OCI-M2 (cell line): Measurements from ENCODE around the gene NCOR1.

Experiments
- DNase-seq: peaks from one replicate; lab custom pipeline; 2025; ENCODE audit not compliant: unreplicated experiment; lab: John Stamatoyannopoulos, UW

NCOR1 gene

DNA sequence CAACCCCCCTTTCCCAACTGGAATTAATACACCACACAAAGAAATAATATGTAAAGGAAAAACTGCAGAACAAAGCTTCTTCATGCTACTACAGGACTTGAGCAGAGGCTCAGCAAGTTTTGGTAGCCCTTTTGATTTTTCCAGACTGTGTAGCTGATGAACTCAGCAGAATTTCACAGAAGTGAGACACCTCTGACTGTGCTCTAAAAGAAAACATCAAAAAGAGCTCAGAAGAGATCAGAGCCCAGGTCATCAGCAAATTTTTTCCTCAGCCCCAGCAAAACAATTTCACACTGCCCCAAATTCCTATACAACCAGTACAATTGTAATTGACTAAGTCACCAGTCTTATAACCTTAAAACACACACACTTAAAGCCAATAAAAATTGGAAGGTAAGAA is 177.7 kb downstream of the NCOR1 start:
- no peak for DNase-seq

DNA sequence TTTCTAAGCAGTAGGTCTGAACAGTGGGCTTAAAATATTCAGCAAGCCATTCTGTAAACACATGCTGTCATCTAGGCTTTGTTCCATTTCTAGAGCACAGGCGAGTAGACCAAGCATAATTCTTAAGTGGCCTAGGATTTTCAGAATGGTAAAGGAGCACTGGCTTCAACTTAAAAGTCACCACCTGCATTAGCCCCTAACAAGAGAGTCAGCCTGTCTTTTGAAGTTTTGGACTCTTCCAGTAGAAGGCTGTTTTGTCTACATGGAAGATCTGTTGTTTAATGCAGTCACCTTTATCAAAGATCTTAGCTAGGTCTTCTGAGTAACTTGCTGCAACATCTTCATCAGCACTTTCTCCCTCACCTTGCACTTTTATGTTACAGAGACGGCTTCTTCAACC is 179.1 kb downstream of the NCOR1 start:
- no peak for DNase-seq

DNA sequence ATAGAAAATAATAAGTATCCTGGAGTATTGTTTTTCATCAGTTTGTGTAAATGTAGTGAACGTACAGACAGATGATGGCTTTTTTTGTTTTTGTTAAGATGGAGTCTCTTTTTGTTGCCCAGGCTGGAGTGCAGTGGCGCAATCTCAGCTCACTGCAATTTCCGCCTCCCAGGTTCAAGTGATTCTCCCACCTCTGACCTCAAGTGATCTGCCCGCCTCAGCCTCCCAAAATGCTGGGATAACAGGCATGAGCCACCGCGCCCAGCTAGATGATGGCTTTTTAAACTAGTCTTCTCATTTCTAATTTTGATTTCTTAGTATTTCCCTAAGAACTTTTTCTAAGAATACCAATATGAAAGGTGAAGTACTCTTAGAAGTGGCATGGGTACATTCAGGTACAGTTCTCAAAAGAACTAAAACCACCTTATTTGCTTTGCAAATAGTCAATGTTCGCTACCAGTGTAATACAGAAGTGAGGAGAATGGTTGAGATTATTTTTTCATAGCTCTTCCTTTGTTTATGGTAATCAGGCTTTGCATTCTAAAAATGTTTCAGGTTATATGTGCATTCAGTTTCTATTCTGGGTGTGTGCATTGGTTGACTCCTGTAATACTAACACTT is 181.5 kb downstream of the NCOR1 start:
- DNase-seq = no peak

DNA sequence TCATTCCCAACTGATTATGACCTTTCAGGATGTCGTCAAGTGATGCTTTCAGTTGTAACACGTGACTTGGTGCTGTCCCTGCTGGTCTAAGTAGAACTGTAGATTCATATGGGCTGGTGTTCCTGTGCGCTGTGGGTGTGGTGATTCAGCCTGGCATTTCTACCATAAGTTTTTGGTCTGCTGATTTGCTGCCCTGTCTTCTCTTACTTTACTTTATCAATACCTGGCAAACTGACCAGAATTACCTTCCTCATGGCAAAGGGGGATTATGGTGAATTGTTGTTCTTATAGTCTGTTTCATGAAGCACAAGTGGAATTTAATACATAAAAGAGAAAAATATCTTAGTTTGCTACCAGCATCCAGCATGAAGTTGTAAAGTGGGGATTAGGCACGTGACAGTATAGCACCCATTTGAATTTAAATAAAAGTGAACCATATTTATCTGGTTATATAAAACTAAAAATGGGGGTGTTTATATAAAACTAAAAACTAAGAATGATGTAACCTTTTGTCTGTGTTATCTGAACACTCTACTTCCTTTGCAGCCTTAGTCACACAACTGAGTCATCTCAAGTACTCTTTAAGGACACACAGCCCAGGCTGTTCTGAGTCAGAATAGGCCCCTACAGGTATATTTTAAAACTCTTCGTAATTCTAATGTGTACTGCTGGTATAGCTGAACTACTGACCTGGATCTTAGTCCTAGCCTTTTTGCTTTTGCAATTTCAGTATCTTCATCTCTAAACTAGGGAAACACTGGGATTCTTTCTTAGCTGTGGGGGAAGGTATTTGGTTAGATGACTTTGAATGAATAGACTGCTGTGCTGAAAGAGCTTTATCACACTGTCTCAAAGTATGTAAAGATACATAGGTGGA is 187.4 kb downstream of the NCOR1 start:
- no peak for DNase-seq

DNA sequence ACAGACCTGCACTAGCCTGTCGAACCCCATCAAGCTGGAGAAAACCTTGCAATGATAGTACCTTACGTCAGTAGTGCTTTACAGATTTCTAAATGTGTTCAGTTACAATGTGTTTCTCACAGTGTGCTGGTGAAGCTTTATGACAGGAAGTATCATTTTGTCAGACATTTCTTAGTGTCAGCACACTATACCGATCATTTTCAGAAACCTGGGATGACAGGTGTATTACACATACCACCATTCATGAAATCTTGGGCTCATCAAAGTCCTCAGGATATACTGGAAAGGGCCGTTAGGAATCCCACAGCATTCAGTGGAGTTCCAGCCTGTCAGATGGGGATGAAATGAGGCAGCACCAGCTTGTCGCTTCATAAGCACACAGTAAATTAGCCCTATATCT is 188.4 kb downstream of the NCOR1 start:
- DNase-seq = no peak

DNA sequence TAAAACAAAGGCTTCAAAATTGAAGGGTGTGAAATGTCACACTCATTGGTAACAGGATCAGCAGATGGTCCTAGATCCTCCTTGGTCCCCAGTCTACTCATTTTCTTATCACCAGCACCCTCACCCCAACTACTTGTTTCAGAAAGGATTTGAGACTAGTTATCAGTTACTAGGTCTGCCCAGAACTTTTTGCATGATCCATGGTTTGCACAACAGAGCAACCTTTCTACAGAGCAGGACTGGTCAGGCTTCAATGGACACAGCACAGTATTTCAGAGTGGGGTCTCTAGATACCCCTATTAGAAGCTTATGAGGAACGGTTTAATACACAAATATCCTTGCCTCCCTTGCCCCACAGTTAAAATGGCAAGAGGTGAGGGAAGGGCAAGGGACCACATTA is 190.1 kb downstream of the NCOR1 start:
- DNase-seq = no peak

DNA sequence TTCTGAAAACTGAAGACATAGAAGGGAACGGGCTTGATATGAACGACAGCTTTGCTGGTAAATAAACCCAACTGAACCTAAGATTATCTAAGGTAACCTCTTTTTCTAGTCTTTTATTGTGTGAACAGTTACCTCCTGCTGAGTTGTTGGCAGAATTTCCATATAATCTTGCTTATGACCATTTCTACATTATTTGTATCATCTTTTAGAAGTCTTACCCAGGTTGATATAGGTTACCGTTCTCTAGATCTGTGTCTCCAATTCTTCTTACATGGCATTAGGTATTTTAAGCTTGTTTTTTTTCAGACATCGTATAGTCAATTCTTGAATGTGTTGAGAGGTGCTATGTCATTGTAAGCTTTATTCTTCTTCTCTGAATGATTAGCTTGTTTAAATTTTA is 191.5 kb downstream of the NCOR1 start:
- no peak for DNase-seq

DNA sequence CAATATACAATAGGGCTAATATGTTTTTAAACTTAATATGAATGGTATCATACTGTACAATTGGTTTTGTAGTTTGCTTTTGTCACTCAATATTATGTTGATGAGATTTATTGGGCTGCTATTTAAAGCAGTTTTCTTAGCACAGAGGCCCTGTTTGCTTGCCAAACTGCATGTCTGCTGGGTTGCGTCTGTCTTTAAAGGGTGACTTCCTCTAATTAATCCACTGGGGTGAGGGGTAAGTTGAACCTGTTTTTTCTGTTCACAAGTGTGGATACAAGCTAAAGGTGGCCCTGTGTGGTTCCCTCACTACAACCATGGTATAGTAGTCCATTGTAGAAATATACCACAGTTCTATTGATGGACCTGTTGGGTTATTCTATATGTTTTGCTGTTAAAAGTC is 196.0 kb downstream of the NCOR1 start:
- DNase-seq = no peak

DNA sequence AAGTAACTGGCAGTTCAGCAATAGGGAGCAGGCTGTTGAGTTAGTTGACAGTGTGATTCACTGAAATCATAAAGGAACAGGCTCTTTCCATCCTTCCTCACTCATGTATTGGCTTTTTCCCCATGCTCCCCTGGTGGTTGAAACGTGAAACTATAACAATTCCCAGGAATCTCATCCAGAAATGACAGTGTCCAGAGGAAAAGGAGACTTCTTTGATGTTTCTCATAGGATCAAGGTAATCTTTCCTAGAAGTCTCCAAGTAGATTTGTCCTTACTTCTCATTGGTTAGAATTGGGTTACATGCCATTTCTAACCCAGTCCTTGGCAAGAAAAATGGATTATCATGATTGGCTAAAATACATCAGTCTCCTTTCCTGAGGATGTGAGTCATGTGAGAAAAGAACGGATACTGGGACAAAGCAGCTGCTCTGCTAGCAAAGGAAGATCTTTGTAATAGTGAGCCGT is 201.4 kb downstream of the NCOR1 start:
- DNase-seq = no peak

DNA sequence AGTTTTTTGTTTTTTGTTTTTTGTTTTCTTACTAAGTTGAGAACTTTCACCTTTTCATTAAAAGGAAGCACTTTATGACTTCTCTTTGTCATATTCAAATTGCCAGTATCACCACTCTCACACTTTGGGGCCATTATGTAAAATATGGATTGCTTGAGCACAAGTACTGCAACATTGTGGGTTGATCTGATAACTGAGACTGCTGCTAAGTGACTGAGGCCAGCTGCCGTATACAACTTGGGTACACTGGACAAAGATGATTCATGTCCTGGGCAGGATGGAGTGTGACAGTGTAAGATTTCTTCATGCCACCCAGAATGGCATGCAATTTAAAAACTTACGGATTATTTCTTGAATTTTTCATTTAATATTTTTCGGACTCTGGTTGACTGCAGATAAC is 207.9 kb downstream of the NCOR1 start:
- DNase-seq = no peak

DNA sequence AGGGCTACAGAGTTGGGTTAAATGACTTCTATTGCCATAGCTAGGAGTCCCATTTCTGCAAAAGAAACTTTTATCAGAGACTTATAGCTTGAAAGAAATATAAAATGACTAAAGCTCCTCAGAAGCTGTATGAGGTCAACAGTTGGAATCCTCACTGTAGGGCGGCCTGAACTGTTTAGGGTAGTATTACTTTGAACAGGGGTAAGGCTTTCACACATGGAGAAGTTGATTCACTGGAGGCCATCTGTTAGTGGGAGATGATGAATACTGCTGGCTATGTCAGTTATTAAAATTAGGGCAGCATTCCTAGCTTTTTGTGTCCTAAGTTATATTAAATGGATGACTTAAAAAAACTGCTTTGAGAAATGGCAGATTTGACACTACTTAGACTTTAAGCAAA is 209.7 kb downstream of the NCOR1 start:
- no peak for DNase-seq

DNA sequence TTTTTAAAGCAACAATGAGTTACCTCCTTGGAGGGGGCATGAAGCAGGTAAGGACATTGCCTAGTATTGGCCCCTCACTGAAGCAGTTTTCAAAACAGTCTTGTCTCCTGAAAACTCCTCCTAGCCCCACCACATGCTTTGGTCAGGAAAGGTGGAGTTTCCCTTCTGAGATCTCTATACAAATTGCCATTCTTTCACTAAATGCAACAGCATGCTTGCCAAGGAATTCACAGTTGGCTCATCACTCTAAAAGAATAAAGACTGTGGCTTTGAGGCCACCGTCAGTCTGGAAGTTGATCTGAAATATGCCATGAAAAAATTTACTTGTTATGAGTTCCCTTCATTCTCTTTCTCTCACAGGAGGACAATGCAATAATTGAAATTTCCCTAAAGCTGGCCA is 211.5 kb downstream of the NCOR1 start:
- DNase-seq = no peak

DNA sequence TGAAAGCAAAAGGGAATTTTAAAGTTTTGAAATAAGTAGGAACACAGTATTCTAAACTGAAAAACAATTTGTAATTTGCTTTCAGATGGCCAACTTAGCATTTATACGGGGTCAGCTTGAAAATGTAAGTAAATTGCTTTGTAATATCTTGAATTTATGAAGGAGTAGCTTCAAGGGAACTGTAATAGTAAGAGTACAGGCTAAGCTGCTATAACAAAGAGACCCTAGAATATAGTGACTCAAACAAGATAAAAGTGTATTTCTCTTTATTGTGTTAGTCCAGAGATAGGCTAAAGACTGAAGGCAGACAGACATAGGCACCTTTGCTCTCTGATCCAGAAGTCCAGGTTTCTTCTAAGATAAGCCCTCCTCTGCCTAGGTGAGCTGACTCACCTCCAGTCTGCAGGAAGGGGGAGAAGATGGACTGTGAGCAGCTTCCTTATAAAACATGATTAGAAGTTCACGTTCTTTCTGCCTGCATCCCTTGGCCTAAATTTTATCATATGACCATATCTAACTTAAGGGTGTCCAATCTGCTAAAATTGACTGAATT is 212.6 kb downstream of the NCOR1 start:
- no peak for DNase-seq

DNA sequence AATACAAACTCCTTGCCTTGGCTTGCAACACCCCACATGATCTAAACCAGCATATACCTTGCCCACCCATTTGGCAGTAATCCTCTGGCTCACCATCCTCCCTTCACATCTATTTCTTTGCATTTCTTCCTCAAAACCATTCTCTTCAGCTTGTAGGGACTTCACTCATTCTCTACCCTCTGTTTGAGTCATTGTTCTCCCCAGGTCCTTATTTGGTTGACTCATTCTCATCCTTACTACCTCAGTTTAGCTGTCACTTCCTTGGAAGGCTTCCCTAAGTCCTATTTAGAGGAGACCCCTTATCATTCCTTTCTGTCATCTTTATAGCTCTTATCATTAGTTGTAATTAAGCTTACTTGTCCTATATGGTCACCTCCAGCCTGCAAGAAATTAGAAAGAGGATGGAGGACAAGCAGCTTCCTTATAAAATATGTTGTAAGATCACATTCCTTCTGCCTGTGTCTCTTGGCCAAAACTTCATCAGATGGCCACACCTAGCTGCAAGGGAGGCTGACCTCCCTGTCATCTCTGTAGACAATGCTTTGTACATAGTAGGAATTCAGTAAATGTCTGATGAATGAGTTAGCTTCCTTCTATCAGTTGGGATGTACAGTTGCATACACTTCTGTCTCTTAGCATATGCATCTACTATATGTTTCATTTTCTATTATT is 214.0 kb downstream of the NCOR1 start:
- no peak for DNase-seq

DNA sequence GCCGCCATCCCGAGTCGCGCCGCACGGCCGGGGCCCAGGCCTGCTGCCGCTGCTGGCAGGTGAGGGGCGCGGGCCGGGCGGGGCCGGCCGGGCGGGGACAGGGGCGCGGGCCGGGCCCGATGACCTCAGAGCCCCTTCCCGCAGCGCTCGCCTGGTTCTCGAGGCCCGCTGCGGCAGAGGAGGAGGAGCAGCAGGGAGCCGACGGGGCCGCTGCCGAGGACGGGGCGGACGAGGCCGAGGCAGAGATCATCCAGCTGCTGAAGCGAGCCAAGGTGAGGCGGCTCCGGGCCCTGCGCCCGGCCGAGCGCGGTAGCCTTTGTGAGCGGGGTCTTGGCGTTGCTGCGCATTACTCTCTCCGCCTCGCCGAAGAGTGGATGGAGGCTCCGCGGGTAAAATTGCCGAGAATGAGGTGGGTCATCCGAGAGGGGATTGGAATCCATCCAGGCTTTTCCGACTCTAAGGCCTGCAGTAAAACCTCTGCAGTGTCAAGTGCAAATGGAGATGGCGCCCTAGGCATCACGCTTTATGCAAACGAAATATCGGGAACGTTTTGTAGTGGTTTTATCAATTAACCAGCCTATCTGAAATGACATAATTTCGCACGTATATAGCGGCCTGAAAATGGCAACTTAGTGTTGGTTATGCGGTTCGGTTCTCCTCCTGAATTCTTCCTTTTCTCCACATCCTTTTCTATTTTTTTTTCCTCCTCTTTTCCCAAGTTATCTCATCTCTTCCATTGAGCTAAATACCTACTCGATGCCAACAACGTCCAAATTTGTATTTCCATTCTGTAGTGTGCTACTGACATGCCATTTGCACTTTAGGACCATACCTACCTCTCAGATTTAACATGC is 215.1 kb downstream of the NCOR1 start:
- DNase-seq = no peak

DNA sequence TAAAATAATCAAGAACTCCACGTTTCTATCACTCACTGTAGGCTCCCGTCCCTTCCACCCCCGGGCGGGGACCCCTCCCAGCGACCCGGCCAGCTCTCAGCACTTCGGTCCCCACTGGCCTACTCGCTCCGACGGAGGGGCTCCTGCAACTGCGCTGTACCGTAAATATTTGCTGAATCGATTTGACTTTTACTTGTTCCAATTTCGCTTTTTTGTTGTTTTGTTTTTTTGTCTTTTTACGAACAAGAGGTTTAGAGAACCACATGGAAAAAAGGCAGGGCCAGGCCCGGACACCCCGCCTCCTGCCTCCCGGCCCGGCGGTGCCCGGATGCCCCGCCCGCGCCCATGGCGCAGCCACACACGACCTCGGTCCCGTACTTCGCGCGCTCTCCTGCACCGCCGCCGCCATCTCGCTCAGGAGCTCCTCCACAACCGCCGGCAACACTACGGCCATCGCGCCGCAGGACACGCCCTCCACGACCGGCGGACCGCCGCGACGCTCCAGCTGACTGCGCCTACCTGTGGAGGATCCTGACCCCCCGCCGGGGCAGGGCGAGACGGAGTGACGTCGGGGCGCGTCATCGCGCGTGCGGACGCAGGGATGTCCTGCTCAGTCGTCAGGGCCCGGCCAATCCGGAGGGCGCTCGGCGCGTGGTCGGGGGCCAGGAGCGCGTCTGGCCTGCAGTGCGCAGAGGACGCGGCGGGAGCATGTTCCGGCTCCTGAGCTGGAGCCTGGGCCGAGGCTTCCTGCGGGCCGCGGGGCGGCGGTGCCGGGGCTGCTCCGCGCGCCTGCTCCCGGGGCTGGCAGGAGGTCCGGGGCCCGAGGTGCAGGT is 216.0 kb downstream of the NCOR1 start, which contains the start of the genes TTC19 and ZSWIM7:
TTC19 (plus strand) TSS at position 684 of the 833 bp plus-strand sequence; CDS start at position 709, 25 bp downstream.
ZSWIM7 (minus strand) TSS at position 564 of the 833 bp plus-strand sequence; CDS start at position 454, 110 bp downstream.
- DNase-seq = peak; percentile 44

DNA sequence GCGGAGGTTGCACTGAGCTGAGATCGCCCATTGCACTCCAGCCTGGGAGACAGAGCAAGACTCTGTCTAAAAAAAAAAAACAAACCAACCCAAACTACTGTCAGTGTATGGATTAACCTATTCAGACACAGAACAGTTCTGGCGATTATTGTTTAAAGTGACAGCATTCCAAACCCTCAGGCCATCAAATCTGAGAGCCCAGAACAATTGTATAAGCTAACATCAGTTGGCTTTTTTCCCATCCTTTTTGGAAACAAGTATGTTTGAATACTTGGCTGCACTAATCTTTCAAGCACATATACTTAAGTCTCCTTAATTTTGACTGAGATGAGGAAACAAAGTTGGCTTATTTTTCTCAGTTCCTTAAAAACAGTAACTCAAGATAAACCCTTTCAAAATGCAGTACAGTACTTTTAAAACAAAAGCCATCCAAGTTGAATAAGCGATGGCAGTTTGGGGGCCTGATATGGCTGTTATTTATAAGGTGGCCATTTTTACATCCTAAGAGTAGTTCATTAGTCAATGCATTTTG is 217.2 kb downstream of the NCOR1 start:
- no peak for DNase-seq

DNA sequence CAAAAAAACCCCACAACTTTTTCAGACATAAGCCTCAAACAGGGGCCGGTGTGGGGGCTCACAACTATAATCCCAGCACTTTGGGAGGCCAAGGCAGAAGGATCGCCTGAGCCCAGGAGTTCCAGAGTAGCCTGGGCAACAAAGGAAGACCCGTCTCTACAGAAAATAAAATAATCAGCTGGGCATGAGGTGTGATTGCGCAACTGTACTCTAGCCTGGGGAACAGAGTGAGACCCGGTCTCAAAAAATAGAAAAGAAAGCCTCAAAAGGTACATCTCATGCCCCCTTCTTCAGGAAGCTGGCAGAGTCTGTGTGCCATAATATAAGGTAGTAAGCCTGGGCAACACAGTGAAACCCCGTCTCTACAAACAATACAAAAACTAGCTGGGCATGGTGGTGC is 219.0 kb downstream of the NCOR1 start:
- DNase-seq = no peak
